Measurements from ENCODE around the gene OLFML1.

The OLFML1 gene

DNA sequence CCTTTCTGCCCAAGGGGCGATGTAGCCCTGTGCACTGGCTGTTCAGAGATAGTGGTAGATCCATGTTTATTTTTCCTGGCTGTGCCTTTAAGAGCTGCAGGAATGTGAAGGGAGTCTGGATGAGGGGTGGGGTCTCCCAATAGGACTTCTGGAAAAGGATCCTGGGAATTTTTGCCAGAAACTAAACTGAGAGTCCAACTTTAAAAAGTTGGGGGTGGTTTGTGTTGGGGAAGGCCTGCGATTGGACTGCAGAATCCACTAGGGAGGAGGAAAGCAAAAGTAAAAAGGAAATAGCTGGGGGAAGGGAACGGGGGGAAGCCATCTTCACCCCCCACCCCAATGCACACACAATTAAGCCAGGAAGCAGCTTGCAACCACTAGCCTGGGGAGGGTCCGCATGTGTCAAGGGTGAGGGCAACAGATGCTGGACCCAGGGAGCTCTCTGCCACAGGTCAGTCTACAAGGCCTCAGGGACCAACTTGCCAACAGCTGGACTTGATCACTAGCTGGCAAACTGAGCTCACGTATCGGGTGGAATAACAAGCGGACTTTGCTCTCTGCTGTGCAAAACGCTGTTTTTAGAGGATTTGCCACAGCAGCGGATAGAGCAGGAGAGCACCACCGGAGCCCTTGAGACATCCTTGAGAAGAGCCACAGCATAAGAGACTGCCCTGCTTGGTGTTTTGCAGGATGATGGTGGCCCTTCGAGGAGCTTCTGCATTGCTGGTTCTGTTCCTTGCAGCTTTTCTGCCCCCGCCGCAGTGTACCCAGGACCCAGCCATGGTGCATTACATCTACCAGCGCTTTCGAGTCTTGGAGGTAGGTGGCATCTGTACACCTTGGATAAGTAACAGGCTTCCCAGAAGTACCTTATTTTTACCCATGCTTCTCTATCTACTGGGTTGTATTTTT lies at the start of gene OLFML1:
Gene OLFML1 (plus strand): TSS at position 321 of the 912 bp plus-strand sequence. CDS start 370 bp downstream, at position 691.
- no peak for DNase-seq

DNA sequence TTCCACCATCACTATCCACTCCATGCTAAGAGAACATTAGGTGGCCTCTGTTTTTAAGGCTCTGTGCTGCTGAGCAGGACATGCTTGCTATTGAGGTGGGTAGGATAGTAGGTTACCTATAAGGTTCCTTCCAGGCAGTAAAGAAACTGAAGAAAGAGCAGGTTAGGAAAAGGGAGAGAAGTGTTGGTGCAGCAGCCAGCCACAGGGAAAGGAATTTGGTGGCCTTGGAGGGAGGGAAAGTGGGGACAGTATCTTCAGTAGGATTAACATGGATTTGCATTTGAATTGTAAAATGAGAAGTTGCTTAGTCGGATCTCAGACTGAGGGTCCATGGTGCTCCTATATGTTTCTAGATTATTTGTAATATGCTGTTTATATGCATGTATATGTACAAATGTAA lies 49.2 kb upstream of the OLFML1 start:
- DNase-seq: no peak

DNA sequence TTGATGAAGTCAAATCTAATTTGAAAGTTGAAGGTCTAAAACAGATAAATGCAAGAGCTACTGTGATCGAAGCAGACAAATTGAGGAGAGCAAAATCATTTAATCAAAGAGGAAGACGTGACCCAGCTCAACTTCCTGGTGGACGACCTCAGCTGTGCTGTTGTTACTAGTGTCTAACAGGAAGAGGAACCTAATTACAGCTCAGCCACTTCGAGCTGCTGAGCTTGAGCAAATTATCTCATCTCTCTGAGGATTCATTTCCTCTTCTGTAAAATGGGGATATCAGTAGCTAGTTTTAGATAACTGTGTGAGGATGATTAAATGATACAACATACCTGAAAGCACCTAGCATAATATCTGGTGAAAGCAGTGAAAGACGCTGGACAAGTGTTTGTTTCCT lies 48.6 kb upstream of the OLFML1 start:
- no peak for DNase-seq

DNA sequence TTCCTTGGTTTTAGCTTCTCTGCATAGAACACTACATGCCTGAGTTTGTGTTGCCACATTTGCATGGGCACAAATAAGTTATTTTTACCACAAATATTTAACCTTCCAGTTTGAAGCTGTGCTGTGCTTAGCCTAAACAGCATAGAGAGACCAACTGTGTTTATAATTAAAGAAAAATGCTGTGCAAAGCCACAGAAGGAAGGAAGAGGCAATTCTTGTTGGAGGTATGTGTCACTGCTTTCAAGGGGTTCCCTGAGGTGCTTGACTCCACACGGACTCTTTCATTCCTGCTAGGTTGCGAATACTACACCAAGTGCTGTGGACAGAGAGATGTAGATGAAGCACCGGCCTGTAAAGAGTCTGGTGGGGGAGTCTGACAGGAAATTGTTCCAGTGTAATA lies 47.6 kb upstream of the OLFML1 start:
- DNase-seq: no peak

DNA sequence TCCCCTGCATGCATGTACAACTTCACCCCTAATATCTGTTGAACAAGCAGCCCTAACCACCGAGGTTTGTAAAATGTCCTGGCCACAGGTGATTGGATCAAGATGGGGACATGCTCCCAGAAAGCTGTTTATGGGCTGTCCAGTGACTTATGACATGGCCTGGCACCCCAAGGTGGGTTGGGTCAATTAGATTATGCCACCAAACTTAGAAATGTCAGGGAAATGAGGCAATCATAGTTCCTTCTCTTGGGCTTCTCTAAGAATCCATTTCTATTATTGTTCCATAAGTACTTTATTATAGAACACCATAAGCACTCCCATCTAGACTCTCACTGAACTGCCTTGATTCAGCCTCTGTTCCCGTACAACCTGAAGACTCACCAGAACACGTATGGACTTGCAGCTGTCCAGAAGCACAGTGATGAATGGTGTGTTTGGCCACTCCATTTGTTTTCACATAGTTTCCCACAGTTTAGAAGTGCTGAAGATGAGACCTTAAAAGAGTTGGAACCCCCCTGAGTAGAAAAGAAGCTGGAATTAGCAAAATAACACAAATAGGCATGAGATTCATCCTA lies 45.5 kb upstream of the OLFML1 start:
- no peak for DNase-seq

DNA sequence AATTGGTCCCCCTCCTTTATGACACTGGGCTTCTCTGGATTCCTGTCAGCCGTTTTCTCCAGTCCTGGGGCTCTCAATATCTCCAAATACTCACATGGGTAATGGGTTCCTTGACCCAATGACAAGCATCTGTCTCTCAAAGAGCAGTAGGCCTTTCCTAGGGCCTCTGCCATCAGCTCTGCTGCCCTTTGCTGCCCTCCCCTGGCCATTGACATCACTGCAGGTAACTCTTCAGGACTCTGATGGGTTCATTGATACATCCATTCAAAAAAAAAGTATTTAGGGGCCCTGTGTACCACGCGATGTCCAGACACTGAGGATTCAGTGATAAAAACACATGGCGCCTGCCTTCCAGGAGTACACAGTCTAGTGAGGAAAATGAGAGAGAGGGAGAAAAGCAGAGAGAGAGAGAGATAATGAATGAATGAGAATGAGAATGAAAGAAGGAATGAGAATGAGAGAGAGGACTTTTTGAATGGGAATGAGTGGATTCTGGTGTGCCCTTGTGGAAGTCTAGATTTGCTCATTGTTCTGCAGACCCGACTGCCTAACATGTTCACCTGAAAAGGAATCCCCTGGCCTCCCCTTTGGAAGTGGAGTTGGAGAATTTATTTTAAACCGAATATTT lies 42.6 kb upstream of the OLFML1 start:
- peak; percentile 86 for DNase-seq

DNA sequence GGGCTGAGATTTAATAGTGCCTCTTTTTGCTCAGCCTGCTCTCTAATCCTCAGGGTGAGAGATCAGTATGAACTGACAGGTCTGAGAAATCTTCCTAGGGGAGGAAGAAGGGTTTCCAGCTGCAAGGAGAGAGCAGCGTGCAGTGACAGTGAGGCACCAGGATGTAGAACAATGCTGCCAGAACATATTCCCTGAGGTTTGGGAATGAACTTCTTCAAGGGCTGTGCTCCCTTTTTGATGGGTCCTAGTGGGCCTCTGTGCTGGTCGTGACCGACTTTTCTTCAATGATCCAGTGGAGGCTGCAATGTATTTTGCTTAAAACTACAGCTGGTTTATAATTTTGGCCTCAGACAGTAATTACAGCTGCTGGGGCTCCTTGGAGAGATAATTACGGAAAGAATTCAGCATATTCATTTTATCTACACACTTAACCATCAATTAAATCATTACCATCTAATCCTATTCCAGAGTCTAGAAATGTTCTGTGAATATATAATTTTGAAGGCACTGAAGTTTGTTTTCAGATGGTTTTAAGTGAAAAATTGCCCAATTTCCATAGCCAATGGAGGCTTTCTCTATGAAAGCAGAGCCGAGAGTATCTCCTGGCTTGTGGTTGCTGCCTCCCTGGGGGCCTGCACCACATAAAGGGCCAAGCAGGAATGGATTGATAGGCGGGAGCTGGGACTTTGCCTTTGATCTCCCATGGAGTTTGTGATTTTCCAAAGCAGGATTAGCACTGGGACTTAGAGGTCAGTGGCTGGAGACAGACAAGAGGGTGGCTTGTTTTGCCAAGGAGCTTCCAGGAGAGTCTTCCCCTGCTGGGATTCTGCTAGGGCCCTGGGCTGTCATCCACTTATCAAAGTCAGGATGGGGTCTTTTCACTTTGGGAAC lies 41.0 kb upstream of the OLFML1 start:
- DNase-seq: no peak

DNA sequence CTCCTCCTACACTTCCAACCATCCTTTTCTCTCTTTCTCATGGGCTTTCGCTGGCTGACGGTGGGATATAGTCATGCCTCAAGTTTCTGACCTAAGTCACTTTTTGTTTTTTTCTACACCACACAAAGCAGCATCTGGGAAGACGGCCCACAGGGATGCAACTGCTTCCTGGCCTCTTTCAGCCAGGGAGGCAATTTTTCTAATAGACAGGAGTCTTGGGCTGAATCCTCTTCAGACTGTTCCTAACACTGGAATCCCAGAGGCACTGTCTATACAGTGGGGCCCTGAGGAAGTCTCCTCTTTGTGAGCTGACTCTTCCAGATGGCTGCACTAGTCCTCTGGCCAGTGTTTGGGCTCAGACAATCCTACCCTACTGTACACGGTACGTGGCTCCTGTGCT lies 39.7 kb upstream of the OLFML1 start:
- DNase-seq: no peak

DNA sequence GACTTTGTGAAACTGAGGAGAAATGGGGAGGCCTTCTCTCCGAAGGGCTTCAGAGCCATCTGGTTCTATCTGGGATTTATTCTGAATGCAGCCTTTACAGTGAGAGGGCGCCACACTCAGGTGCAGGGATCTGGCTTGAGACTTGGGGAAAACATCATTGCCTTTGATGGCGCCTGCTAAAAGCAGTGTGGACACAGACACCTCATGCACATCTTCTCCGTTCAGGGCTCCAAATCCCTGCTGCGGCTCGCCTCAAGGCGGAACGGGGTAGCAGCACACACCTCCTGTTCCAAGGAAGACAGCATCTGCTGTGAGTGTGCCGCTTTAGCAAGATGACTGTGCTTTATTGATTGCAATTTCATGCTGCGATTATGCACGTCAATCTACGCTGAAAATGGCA lies 37.1 kb upstream of the OLFML1 start:
- no peak for DNase-seq

DNA sequence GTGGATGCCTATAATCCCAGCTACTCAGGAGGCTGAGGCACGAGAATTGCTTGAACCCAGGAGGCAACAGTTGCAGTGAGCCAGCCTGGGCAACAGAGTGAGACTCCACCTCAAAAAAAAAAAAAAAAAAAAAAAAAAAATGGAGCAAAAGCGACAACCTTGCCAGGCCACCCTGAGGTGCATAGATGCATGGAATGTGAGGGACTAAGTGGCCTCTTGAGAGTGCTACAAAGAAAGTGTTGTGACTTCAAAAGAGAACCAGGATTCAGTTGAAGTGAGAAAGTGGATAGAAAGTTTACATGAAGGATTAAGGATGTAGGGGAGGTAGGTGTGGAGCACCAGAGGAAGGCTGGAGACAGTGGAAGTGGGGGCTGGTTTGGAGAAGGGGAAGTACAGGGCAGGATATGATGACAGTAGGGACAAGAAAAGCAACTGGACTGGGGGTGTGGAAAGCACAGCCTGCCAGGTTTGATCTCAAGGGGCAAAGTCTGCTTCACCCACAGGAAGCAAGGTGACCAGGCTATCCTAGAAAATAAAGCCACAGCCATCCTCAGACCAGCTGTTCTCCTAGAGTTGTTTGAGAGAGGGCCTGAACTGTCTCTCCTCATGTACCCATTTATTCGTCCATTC lies 36.0 kb upstream of the OLFML1 start:
- DNase-seq: no peak

DNA sequence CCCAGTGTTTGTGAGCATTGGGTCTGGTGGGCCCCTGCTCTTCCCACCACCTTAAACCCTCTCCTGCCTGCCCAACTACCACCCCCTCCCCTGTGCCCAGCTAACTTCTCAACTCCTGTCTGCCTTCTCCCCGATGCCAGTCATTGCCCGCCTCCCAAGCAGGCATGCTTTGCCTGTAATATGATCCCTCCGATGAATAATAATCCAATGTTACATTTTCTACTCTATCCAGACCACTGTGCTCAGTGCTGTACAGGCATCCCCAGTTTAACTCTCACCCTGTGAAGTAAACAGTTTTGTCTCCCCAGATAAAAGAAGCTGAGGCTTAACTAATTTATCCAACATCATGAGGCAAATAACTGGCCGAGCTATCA lies 35.5 kb upstream of the OLFML1 start:
- DNase-seq: no peak

DNA sequence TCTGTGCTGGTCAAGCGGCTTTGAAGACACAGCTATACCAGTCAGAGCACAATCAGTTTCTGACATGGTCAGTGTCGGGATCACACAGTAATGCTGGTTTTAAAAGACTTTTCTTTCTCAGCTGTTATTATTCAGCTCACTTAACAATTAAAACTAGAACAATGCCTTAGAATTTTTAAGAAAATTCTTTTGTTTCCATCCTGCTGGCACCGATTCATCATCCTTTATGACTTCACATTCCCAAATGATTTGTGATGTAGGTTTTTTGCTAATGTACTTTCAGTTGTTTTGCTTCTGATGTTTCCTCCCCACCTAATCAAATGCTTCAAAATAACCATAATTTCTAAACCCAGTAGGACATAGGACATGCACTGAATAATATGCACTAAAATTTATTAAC lies 34.5 kb upstream of the OLFML1 start:
- DNase-seq: no peak

DNA sequence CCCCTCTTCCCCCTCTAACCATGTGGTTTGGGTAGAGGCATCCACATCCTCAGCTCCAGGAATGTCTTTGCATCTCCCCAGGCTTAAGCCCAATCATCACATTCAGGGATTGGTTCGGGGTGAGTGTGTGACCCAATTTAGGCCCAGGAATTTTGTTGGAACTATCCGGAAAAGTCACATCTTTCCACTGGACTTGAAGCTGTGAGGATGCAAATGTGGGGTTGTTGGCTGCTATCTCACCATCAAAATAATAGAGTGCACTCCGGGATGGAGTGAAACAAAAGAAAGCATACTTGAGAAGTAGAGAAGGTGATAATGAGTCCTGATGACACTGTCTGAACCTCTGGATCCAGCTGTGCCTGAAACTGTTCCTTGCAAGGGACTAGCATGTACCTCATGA lies 33.8 kb upstream of the OLFML1 start:
- no peak for DNase-seq

DNA sequence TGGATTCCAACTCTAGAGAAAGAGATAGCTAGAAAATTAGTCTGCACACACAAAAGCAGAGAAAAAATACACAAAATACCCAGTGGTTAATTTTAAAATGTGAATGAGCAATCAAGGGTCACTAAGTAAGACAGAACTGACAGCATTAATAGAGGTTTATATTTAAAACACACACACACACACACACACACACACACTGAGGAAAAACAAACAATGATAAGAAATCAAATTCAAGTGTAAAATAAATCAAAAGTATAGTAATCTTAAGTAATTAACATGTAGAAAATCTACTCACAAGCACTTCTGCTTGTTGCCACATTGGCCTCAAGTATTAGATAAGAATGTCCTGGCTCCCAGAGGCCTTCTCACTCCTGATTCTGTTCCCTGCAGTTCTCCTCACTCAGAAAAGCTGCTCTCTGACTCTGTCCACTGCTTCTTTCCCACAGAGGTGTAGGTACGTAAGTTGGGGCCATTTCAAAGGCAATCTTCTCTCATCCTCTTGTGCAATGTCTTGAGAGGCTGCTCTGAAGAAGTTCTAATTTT lies 33.3 kb upstream of the OLFML1 start:
- no peak for DNase-seq

DNA sequence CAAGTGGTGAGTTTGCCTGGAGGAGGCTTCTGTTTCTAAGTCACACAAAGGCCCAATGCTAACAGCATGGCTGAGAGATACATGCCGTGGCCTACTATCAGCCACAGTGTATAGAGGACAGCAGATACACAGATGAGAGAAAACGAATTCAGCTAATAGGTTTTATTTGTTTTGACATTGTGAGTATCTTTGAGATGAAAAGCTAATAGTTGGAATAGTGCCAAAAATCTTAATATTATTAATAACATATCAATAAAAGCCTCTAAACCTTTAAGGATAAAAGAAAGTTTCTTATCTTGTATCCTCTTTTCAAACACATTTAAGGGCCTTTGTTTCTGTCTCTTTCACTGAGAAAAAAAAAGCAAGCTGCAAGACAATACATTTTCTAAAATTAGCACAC lies 30.5 kb upstream of the OLFML1 start:
- no peak for DNase-seq

DNA sequence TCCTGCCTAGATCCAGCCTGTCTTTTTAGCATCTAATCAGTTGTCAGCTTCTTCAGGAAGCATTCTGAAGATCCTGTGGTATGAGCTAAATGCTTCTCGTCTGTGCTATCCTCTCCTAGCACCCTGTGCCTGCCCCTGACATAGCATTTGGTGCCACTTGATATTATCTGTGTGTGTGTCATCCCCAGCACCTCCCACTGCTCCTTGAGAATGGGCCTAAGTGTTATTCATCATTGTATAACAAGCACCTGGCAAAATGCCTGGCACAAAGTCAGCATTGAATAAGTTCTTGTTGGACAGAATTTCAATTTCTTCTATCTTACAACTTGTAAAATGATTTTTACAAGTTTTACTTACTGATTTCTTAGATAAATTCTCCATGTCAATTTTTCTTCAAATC lies 28.1 kb upstream of the OLFML1 start:
- no peak for DNase-seq

DNA sequence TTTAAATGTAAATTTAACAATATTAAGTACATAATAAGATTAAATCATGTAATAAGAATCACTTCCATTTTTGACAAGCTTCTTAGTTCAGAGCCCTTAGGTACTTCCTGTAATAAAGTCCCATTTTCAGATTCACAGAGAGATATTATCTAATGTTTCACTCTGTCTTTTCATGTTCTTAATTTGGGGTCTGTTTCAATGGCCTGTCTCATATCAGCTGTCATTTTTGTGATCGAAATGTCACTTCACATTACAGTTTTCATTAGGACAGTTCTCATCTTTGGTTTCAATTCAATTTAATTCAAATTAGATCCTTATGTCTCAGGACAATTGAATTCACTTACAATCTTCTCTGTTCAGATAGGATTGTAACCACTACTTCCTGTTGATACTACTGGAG lies 22.6 kb upstream of the OLFML1 start:
- no peak for DNase-seq

DNA sequence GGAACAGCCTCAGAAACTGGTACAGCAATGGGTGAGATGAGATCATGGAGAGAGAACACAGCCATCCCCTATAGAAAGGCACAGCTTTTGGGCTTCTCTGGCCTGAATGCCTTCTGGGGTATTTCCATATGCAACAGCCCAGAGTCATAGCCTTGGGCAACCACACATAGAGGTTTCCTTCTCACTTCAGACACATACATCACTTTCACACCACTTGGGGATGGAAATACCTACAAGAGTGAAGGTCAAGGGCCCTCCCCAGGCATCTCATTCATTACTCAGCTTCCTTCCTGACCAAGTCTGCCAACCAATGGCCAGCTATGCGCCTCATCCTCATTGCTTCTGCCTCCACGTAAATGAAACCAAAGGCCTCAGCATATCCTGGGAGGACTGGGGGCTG lies 17.7 kb upstream of the OLFML1 start:
- DNase-seq: no peak

DNA sequence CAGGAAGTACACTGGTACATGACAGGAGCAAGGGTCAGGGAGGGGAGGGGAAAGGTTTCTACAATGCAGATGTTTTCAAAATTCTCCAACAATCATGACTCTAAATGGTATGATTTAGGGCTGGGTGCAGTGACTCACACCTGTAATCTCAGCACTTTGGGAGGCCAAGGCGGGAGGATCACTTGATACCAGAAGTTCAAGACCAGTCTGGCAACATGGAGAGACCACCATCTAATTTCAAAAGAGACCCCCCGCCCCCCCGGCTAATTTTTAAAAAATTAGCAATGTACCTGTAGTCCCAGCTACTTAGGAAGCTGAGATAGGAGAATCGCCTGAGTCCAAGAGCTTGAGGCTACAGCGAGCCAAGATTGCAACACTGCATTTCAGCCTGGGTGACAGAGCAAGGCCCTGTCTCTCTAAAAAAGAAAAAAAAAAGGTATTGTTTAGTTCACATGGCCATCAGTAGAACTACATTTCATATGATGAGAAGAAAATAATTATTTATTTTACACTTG lies 15.9 kb upstream of the OLFML1 start:
- DNase-seq: no peak

DNA sequence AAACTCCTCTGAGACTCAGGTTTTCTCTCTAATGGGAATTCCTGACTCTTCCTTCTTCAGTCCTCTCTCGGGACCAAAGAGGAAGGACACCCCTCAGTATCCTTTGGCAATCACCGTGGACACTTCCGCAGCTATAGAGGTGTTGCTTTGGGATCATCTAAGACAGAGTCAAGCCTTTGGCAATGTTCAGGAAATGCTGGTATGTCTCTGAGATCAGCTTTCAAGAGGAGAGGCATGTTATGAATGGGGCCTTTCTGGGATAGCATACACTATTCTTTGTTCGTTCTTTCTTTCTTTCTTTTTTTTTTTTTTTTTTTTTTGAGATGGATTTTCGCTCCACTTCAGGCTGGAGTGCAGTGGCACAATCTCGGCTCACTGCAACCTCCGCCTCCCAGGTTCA lies 14.2 kb upstream of the OLFML1 start:
- DNase-seq: no peak

DNA sequence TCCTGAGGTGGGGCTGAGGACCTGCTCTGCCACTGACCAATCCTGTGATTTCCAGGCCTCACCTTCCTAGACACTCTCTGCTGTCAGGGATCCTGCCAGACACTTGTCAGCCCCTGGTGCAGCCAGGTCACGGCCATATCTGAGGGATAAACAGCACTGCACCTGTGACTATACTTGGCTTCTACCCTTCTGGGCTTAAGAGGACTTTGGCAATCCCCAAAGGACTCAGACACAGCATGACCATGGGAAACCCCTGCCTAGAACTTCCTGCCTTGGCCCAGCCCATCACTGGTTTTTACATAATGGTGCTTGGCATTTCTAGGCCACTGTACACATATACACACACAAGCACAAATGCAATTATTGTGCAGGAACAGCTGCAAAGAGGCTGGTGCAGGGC lies 11.6 kb upstream of the OLFML1 start:
- no peak for DNase-seq

DNA sequence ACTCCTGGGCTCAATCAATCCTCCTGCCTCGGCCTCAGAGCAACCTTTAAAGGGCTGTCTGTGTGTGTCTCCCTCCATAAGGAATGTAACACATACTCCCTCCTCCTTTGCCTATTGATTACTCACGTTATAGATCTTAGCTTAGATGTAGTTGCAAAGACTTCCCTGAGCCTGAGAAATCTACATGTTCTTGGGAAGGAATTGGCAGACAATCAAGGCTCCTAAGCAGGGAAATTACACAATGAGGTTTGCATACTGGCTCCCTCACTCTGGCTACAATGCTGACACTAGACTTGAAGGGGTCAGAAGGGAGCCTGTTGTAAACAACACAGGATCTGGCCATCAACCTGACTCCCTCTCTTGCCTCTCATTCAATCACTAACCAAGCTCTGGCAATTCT lies 5.2 kb upstream of the OLFML1 start:
- no peak for DNase-seq
